ENCODE results near the gene PNPLA4.

The PNPLA4 gene, protein sequence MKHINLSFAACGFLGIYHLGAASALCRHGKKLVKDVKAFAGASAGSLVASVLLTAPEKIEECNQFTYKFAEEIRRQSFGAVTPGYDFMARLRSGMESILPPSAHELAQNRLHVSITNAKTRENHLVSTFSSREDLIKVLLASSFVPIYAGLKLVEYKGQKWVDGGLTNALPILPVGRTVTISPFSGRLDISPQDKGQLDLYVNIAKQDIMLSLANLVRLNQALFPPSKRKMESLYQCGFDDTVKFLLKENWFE

DNA sequence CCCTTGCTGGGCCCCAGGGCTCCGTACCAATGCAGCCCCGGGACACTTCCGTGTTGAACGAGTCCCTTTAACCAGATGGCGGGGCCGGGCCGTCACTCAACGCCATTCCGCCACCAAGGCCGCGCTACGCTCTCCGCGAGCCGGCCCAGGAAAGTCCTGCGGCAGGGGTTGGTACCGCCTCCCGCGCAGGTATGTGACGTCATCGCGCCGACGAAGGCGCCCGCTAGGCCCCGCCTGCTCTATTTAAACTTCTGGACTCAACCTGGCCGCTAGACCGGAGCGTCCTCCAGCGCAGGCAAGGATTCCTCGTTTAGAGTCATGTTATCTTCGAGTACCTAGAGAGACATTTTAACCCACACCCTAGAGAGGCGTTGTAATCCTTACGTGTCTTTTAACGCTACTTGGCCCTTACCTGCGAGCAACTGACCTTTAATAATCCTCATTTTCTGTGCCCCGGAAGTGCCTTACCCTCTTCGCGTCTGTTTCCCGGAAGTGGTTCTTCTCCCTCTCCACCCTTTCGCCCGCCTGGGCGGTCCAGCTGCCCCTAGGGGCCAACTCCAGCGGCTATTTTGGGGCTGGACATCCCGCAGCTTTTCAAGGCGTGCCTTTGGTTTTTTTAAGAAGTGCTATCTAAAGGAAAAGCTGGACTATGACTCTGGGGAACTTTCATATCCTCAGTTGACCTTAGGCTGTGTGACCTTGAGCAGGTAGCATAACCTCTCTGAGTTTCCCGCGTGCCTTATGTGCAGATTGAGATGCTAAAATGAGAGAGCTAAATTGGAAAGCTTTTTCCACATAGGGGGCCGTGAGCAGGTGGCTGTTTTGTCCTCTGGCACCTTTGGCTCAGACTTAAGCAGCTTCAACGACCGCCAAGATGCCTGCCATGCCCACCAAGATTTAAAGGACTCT is at the start of gene PNPLA4:
PNPLA4 (minus strand) TSS at position 155 of the 909 bp plus-strand sequence. CDS start 1,294 bp downstream, outside the sequence.
- DNase-seq (ENCODE audit: low read depth in 2 of 2) = peak; percentile 59 to 74

DNA sequence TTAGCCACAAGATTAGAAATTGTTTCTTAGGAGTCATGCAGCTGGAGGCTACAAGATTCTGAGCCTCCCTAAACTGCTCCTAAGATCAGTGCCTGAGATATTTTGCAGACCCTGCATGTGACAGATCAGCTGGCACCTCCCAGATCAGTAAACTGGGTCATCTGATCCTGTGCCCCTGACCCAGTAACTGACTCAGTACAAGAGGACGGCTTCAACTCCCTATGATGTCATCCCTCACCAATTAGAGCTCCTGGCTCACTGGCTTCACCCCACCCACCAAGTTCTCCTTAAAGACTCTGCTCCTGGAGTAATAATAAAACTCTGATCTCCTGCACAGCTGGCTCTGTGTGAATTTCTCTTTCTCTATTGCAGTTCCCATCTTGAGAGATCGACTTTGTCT is 45.4 kb upstream of the PNPLA4 start:
- DNase-seq (ENCODE audit: low read depth in 2 of 2) = no peak

DNA sequence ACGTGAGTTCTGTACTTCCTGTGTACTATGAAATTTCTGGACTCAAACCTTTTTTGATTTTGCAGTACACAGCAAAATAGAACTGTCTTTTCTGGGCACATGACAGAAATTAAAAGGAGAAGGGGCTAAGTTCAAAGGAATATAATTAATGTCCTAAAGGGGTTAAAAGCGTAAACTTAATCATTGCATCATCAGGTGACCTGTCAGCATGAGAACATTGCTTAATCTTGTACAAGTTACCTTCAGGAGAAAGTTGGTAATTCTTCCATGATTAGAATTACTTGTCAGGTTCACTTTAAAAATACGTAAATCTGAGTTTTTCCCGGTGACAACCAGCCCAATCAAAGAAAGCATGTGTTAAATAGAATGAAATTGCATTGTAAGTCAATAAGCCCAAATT is 43.2 kb upstream of the PNPLA4 start:
- no peak for DNase-seq (ENCODE audit: low read depth in 2 of 2)

DNA sequence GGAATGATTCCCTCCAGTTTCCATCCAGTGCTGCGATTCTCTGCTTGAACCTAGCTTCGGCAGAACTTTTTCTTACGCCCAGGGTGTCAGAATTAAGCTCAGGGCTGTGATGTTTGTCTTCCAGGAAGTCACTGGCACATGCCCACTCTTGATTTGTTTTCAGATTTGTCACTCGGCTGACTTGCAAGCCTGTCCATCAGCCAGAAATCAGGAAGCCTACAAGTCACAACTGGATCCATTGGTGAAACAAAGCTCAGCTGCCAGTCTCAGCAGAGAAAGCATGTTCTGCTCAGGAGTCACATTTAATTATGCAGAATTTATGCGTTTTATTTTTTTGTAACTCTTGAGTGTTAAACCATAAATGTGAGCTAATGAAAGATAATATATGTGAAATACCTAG is 38.2 kb upstream of the PNPLA4 start:
- DNase-seq (ENCODE audit: low read depth in 2 of 2) = no peak

DNA sequence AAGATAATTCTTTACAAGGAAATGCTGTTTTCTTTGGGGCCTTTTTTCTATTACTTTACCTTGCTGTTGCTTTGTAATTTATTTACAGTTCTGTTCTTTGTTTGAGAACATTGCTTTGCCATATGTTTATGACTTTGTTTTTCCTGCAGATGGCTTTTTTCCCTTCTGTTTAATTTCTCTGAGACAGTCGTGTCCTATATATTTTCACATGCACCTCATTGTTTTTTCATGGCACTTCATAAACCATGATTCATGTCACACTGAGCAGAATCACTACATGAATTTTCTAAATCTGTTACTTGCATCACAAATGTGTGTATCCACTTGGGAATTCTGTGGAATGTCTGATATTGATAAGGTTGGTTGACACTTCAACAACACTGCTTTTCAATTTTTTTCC is 33.0 kb upstream of the PNPLA4 start:
- DNase-seq (ENCODE audit: low read depth in 2 of 2) = no peak

DNA sequence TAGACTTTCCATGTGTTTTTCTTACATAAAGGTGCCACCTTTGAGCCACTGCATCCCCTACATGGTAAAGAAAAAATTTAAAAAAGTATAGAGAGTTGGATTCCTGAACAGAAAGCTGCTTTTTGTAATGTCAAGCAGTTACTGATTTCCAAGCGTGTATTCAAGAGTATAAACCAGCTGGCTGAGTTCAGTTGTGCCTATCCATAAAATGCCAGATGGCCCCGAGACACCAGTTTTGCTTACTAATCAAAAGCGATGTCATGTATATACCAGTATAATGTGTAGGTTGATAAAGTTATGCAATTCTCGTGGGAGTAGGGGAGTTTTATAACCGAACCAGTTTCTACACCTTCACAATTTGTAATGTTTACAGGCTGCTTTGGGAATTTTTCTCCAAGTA is 26.2 kb upstream of the PNPLA4 start:
- no peak for DNase-seq (ENCODE audit: low read depth in 2 of 2)

DNA sequence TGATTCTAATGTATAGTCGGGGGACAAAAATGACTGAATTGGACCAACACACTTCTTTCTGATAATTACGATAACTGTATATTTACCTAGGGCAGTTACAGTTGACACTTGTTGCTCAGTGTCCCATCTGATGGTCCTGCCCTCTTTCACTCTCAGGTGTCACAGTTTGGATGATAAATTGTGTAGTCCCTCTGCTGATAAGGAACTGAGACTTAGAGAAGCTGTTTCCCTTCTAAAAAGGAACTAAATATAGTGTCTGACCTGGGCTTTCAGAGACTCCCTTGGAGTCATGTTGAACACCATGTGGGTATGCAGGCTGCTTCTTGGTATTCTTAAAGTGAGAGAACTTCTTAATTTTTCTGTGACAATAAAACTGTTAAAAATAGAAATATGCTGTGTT is 23.7 kb upstream of the PNPLA4 start:
- no peak for DNase-seq (ENCODE audit: low read depth in 2 of 2)

DNA sequence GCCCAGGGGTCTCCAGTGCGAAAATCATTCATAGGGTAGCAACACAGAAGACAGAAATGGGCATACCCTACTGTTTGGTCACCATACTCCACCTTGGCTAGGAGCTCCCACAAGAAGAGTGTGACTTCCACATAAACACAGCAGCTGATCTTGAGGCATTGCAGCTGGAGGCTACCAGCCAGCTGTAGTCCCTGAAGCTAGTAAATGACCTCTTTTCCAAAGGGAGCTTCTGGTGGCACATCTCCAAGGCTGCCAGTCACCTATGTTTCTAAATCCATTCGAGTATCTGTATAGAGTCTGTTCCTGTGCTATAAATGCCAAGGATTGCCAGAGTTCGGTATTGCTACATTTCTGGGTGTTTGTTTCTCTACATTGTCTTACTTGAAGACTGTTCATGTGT is 21.3 kb upstream of the PNPLA4 start:
- no peak for DNase-seq (ENCODE audit: low read depth in 2 of 2)

DNA sequence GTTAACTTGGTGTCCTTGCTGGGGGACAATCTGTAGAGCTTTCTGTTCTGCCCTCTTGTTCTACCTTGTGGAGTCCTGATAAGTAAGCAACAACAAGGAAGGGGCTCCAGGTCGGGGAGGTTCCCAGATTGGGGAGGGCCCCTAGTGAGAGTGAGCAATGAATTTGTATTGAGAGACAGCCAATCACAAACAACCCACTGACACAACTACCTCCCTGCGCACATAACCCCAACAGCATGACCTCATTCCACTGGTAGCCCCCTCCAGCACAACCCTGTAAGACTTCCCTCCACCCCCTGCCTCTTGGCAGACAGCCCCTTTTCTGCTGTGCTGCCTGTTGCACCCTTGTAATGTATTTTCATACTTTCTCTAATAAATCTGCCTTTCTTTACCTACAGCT is 19.7 kb upstream of the PNPLA4 start:
- no peak for DNase-seq (ENCODE audit: low read depth in 2 of 2)

DNA sequence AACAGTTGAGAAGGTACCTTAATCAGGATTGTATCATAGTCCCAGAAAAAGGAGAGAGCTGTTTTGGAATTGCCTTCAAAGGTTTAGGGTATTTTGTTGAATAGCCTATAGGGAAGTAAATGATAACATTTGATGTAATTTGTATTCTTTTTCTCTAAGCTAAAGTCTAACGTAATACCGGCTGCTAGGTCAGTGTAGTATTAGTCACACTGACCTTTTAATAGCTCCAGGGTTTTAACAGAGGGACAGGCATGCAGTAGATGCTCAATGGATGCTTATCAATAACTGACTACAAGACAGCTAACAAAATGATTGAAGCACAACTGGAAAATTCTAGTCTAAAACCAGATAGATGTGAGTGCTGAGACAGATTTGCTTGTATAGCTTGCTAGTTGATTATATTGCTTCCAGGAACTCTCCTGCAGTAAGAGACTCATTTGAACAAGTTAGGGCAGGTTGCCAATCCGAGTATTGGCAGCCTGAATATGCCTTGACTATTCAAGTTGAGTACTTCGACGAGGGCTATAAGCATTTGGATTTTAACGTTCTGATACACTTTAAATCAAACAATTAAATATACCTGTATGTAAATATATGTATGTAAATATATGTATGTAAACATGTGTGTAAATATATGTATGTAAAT is 16.5 kb upstream of the PNPLA4 start:
- DNase-seq (ENCODE audit: low read depth in 2 of 2) = no peak

DNA sequence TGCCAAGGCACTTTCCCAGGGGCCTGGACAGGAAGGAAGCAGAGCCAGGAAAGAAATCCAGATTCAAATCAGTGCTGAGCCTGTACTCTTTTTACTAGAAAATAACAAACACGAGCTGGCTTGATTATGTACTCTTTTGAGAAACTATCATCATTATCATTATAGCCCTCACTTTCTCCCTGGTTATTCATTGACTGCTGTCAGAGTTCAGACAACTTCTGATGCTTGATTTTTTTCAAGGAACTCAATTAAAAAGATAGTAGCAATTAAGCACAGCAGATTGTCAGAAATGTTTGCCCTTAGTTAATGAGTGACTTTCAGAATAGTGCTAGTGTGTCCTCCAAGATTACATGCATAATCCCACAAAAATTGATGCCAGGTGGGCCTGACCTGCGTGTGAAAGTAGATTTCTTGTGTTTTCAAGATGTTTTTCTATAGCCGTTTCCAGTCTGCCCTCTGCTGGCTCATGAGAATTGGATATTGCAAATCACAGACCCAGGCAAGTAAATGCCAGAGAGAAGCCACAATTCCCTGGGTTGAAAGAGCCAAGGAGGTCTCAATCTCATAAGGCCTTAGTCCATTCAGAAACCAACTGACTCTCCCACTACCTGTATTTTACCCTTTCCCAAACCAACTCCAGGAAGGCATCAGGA is 14.3 kb upstream of the PNPLA4 start:
- no peak for DNase-seq (ENCODE audit: low read depth in 2 of 2)

DNA sequence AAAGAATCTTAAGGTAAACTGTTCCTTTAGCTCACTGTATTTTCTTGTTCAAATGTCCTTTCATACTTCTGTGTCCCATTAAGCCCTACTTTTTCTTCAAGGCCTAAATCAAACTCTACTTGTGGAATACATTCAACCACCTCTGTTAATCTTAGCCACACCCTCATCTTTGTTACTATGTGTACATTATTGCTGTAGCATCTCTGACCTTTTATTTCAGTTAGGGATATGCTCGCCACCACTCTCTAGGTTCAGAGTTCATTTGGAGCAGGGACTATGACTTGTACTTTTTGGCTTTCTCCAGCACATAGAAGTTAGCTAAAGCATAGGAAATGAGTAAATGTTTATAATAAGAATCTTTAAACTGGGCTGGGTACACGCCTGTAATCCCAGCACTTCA is 6.8 kb upstream of the PNPLA4 start:
- no peak for DNase-seq (ENCODE audit: low read depth in 2 of 2)

DNA sequence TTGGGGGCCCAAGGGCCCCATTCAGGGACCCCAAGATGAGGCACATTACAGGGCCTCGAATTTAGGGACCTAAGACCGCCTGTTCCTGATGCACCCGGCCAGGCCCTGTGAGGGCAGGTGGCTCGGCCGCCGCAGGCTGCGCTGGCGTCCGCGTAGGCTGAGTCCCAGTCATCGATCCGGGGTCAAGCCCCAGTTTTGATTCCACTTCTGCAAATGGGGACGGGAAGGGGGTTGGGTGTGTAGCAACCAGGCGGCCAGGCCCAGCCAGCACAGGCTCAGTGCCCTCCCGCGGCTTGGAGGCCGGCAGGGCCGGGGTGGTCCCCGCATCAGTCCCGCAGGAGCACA is 327 bp downstream of the PNPLA4 start:
- DNase-seq (ENCODE audit: low read depth in 2 of 2) = no peak

DNA sequence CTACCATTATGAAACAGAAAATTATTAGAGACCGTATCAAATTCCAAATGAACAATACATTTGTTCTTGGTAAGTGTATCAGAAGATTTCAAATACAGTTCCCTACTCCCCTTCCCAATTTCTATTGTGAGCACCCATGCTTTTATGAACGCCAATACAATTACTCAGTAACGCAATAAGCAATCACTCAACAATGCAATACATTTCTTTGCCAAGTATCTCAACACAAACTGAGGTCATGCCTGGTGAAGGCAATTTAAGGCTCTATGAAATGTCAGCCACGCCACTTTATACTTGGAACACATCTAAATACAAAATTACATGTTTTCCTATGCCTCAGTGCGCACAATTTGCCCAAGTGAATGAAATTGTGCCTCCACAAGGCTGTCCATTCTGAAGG is 712 bp downstream of the PNPLA4 start:
- no peak for DNase-seq (ENCODE audit: low read depth in 2 of 2)

DNA sequence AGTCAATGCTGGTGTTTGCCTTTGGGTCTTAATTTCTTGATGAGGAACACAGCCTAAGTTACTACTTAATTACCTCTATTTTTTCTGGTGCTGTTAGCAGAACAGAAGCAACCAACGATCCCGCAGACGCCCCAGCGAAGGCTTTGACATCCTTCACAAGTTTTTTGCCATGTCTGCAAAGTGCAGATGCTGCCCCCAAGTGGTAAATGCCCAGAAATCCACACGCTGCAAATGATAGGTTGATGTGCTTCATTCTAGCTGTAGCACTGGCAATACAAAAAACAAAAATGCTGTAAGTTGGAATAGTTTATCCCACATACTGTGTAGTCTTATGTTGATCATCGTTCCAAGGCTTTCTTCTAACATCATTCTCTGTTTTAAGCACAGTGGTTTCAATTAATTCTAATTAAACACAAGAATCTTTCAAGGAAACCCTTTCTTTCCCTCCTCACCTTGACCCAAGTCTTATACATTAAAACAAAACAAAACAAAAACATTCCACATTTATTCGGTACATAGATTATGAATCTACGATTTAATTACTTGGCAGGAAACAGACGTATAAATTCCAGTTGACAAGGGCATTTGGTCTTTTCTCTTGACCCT is 1.2 kb downstream of the PNPLA4 start:
- DNase-seq (ENCODE audit: low read depth in 2 of 2) = peak; percentile 22 to 24

DNA sequence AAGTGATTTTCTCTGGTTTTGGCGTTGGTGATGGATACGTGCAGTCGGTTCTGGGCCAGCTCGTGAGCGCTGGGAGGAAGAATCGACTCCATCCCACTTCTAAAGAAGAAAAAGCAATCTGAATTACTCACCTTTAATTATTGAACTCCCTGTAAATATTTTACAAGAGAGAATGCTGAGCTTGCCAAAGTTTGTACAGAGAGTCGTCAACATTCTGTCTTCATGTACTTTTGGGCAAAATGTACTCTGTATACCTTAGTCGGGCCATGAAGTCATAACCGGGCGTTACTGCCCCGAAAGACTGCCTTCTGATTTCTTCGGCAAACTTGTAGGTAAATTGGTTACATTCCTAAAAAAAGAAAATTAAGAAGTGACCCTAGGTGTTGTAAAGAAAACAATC is 5.5 kb downstream of the PNPLA4 start:
- DNase-seq (ENCODE audit: low read depth in 2 of 2) = no peak

DNA sequence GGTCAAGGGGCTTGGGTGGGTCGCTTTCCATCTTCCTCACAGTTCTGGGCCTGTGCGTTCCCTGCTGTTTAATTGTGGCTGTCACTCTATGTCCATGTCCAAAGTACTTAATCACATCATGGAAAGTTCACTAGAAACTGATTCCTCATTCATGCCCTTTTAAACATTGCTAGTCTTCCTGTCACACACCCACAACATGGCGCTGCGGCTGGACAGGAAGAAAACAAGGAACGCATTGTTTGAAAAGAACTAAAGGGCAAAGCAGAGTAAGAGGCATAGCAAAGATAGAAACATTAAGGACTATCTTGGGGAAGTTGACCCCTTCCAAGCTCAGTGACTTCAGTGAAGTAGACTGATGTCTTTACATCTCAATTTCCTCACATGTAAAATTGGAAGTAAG is 18.4 kb downstream of the PNPLA4 start:
- no peak for DNase-seq (ENCODE audit: low read depth in 2 of 2)

DNA sequence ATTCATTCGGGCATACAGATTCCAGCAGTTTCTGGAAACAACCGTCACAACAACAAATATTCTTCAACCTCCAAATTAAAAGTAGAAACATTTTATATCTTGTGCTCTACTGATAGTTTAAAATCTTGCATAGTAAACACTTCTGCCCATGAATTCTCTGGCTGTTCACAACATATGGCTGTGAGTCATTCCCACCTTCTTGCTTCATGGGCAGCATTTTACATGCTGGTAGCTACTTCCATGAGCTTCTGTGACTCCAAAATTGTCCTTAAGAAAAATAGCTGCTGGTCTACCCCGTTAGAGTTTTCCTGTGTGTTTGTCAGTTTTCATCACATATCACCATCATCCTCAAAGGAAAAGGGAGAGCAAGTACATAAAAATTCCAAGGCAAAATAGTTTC is 22.7 kb downstream of the PNPLA4 start:
- DNase-seq (ENCODE audit: low read depth in 2 of 2) = no peak

DNA sequence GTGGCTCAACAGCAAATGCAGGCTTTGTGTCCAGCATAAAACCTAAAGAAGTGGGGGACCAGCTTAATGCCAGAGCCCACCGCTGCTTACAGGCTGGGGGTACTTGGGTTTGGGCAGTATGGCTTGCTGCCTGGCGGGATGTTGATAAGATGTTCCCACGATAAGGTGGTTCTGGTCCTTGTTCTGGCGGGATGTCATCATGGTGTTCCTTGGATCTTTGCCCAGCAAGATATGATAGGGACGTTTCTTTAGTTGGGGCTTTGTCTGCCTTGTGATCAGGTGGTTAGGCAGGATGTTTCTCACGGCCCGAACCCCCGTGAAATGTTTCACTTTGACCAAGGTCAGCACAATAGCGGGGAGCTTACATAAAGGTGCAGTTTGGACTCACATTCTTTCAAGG is 35.3 kb downstream of the PNPLA4 start:
- DNase-seq (ENCODE audit: low read depth in 2 of 2) = no peak

DNA sequence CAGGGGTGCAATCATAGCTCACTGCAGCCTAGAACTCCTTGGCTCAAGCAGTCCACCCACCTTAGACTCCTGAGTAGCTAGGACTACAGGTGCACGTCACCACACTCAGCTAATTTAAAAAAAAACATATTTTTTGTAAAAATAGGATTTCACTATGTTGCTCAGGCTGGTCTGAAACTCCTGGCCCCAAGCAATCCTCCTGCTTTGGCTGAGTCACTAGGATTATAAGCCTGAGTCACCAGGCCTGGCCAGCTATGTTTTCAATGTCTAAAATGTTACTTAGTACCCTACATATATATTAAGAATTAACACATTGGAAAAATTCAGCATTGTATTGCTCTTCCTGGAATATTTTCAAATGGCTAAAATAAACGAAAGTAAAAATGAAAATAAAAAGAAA is 37.5 kb downstream of the PNPLA4 start:
- no peak for DNase-seq (ENCODE audit: low read depth in 2 of 2)

DNA sequence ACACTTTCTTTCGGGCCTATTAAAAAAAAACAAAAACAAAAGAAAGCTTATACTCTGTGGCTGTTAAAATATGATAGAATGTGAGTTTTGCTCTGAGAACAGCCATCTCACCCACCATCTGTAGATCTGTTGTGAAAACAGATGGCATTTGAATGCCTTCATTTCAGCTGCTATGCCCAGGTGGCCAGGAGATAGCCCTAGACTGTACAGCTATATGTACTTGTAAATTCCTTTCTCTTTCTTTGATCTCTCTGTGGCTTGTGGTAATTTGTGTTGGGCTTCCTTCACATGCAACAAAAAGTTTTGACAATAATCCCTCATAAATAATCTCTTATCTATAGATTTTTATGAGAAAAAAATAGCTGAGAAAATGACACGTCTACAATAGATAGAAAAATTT is 38.1 kb downstream of the PNPLA4 start:
- DNase-seq (ENCODE audit: low read depth in 2 of 2) = no peak

DNA sequence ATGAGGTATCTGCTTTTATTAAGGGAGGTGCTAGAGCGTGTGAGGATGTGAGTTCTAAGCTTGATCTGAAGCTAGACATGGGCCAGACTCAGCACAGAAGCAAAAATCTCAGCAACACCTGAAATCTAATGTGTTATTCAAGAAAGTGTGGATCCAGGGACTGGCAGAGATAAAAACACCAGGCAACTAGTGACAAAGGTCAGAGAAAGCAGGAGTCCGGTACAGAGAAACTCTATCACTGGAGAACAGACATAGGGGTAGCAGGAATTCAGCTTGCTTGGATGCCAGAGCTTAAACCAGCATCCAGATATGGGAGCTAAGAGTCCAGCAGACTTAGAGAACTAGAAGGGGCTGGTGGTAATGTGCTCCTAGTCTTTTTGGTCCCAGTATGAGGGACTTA is 50.3 kb downstream of the PNPLA4 start:
- no peak for DNase-seq (ENCODE audit: low read depth in 2 of 2)
